ENCODE measurements around the gene MAGI2. TPM values are rescaled to one million over a fixed set of nuclear protein-coding genes. Genes with fewer than 3 reads are reported as not detected.

The MAGI2 gene
- total and polyA plus RNA-seq, 2 donors (not counting 3 experiments of a cell fraction or from before 2014, with no cell fraction given) = 0.28 to 6.0 TPM

DNA sequence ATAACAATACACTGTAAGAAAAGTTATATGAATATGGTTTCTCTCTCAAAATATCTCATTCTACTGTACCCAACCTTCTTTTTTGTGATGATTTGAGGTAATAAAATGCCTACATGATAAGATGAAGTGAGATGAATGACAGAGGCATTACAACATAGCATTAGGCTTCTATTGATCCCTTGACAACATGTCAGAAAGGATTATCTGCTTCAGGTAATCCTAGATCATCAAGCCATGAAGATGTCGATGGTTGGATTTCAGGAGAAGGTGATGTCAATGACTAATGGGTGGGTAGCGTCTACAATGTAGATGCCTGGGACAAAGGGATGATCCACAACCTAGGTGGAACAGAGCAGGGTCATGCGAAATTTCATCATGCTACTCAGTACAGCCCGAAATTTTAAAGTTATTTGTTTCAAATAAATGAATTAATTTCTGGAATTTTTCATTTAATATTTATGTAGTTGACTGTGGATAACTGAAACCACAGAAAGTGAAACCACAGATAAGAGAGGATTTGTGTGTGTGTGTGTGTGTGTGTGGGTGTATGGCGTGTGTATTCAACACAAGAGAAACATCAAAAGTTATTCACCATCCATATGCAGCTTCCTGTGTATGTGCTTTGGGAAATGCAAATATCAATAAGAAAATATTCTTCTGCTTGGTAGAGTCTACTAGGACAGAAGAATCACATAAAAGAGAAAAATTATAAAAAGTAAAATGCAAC, 77.0 kb downstream of the MAGI2 start:
- Histone ChIP-seq H3K36me3 (ENCODE audit: control insufficient read depth in 2 of 2, extremely low read depth in 1 of 2, insufficient read depth in 2 of 2, low read length in 2 of 2) (no peaks in the 10 kb centered on the region), H3K27ac (ENCODE audit: insufficient read depth, low read depth, low read length) (no peak overlapping the region), H3K9me1 (replicated peaks; ENCODE audit: control insufficient read depth, extremely low read depth, insufficient read depth, low read length) (no peaks in the 10 kb centered on the region), H3K4me3 (replicated peaks in 1 of 3; ENCODE audit: insufficient read depth in 1 of 3, low read depth in 1 of 3, low read length in 3 of 3) (no peak overlapping the region), H4K20me1 (replicated peaks; ENCODE audit: control insufficient read depth, extremely low read depth, insufficient read depth, low read length) (no peaks in the 10 kb centered on the region), H3K79me2 (ENCODE audit: control insufficient read depth, insufficient read depth, low read length) (no peaks in the 10 kb centered on the region), H2AFZ (ENCODE audit: low read depth, low read length) (no peak overlapping the region), H3K27me3 (ENCODE audit: control insufficient read depth in 2 of 2, insufficient read depth in 2 of 2, low read length in 2 of 2) (no peaks in the 10 kb centered on the region), H3K4me2 (ENCODE audit: insufficient read depth, low read length) (no peak overlapping the region), H3K9ac (replicated peaks; ENCODE audit: extremely low read depth, insufficient read depth, low read length) (no peak overlapping the region), H3K9me3 (replicated peaks; ENCODE audit: control insufficient read depth, insufficient read depth, low read length) (no peaks in the 10 kb centered on the region), H3K4me1 (ENCODE audit: control insufficient read depth, extremely low read depth, insufficient read depth, low read length) (no peaks in the 10 kb centered on the region)
- dilution Hi-C loops (cut with MboI; ENCODE audit: extremely low pct_ligation_motif_present, low sequenced_read_pairs) (no loop called here), intact Hi-C loops (cut with micrococcal nuclease) (no loop called here)
- POLR2A ChIA-PET = no interaction called here
- FAIRE-seq (no peak), DNase-seq (ENCODE audit: low read depth, low spot score) (no peak)
- BruUV-seq (replicated peaks) = no TSS peak
- CTCF ChIA-PET = interaction anchor here (2.1 kb wide), 1 partner anchor 10 kb away, joined by 7 read pairs; no protein-coding TSS in a partner anchor
- TF ChIP-seq FOS (IDR thresholded peaks at IDR 0.05; ENCODE audit: borderline replicate concordance, insufficient read depth, low read length) = no peak

DNA sequence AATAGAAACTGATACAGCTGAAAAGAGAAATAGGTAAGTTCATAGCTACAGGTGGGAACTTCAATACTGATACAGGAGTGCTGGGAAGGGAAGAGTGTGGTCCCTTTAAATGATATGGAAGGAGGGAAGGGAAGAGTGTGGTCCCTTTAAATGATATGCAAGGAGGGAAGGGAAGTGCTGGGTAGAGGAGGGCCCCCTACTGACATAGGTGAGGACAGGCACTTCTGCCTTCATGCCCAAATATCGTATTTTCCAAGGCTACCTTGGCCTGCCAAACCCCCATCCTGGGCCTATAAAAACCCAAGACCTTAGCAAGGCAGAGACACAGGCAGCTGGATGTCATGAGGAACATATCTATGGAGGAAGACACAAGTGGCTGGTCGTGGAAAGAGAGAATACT, 92.3 kb downstream of the MAGI2 start:
- ChIA-PET POLR2A (no interaction called here), CTCF (no interaction called here)
- Histone ChIP-seq H3K4me1 (ENCODE audit: control insufficient read depth, extremely low read depth, insufficient read depth, low read length) (no peaks in the 10 kb centered on the region), H3K4me3 (replicated peaks in 1 of 3; ENCODE audit: insufficient read depth in 1 of 3, low read depth in 1 of 3, low read length in 3 of 3) (no peak overlapping the region), H3K9me3 (replicated peaks; ENCODE audit: control insufficient read depth, insufficient read depth, low read length) (no peaks in the 10 kb centered on the region), H3K27me3 (ENCODE audit: control insufficient read depth in 2 of 2, insufficient read depth in 2 of 2, low read length in 2 of 2) (no peaks in the 10 kb centered on the region), H3K79me2 (ENCODE audit: control insufficient read depth, insufficient read depth, low read length) (no peaks in the 10 kb centered on the region), H3K9ac (replicated peaks; ENCODE audit: extremely low read depth, insufficient read depth, low read length) (no peak overlapping the region), H4K20me1 (replicated peaks; ENCODE audit: control insufficient read depth, extremely low read depth, insufficient read depth, low read length) (no peaks in the 10 kb centered on the region), H2AFZ (ENCODE audit: low read depth, low read length) (no peak overlapping the region), H3K36me3 (ENCODE audit: control insufficient read depth in 2 of 2, extremely low read depth in 1 of 2, insufficient read depth in 2 of 2, low read length in 2 of 2) (no peaks in the 10 kb centered on the region), H3K4me2 (ENCODE audit: insufficient read depth, low read length) (no peak overlapping the region), H3K9me1 (replicated peaks; ENCODE audit: control insufficient read depth, extremely low read depth, insufficient read depth, low read length) (no peaks in the 10 kb centered on the region), H3K27ac (ENCODE audit: insufficient read depth, low read depth, low read length) (no peak overlapping the region)
- no peak for FAIRE-seq
- no peak for DNase-seq (ENCODE audit: low read depth, low spot score)
- TF ChIP-seq EZH2 (IDR thresholded peaks at IDR 0.05; ENCODE audit: borderline replicate concordance, low read depth, low read length, severe bottlenecking) = no peak
- no peak for TF ChIP-seq POLR2A (IDR thresholded peaks at IDR 0.05; ENCODE audit: low read depth, low read length)
- no peak for TF ChIP-seq GATA2 (IDR thresholded peaks at IDR 0.05; ENCODE audit: insufficient read depth, insufficient read length, low read depth, low read length)
- no peak for TF ChIP-seq FOS (IDR thresholded peaks at IDR 0.05; ENCODE audit: borderline replicate concordance, insufficient read depth, low read length)
- TF ChIP-seq, protein P1, sequence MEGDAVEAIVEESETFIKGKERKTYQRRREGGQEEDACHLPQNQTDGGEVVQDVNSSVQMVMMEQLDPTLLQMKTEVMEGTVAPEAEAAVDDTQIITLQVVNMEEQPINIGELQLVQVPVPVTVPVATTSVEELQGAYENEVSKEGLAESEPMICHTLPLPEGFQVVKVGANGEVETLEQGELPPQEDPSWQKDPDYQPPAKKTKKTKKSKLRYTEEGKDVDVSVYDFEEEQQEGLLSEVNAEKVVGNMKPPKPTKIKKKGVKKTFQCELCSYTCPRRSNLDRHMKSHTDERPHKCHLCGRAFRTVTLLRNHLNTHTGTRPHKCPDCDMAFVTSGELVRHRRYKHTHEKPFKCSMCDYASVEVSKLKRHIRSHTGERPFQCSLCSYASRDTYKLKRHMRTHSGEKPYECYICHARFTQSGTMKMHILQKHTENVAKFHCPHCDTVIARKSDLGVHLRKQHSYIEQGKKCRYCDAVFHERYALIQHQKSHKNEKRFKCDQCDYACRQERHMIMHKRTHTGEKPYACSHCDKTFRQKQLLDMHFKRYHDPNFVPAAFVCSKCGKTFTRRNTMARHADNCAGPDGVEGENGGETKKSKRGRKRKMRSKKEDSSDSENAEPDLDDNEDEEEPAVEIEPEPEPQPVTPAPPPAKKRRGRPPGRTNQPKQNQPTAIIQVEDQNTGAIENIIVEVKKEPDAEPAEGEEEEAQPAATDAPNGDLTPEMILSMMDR (IDR thresholded peaks at IDR 0.05; ENCODE audit: extremely low read depth in 1 of 2, insufficient read depth in 1 of 2, low read depth in 1 of 2, low read length in 2 of 2) = no peak
- TF ChIP-seq JUN (IDR thresholded peaks at IDR 0.05; ENCODE audit: borderline replicate concordance, insufficient read depth, insufficient read length, low read depth) = no peak
- TF ChIP-seq POLR2AphosphoS5 (IDR thresholded peaks at IDR 0.05; ENCODE audit: insufficient read depth, low read depth, low read length) = no peak
- TF ChIP-seq, protein P2, sequence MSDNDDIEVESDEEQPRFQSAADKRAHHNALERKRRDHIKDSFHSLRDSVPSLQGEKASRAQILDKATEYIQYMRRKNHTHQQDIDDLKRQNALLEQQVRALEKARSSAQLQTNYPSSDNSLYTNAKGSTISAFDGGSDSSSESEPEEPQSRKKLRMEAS (IDR thresholded peaks at IDR 0.05; ENCODE audit: insufficient read depth, insufficient read length) = no peak
- TF ChIP-seq MYC (IDR thresholded peaks at IDR 0.05; ENCODE audit: low read depth, low read length) = no peak
- BruUV-seq (replicated peaks) = no TSS peak
- intact Hi-C loops (cut with micrococcal nuclease) (no loop called here), dilution Hi-C loops (cut with MboI; ENCODE audit: extremely low pct_ligation_motif_present, low sequenced_read_pairs) (no loop called here)
